ENCODE measurements around the gene LRRC46.

DNA sequence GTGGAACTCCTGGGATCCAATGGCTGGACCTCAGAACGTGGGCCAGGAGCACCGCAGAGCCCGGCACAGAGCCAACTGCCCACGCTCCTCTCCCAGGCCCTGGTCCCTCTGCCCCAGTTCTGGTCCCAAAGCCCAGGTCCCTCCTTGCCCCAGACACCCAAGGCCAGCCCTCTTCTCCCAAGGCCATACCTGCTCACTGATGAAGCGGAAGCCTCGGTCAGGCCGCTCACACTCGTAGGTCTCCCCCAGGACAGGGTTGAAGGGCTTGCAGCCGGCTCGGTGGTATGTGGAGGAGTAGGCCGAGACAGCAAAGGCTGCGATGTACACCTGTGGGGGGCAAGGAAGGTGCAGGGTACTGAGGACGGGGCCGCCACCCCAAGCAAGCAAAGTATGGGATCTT is 18.4 kb upstream of the LRRC46 start:
- TF ChIP-seq RFX5 (IDR thresholded peaks at IDR 0.05; ENCODE audit: low read depth, low read length) (no peak), RAD21 (IDR thresholded peaks at IDR 0.05; ENCODE audit: low read length) (no peak), CTCF (conservative IDR thresholded peaks at IDR 0.05; ENCODE audit: low read depth, low read length) (no peak), POLR2A (IDR thresholded peaks at IDR 0.05; ENCODE audit: low read depth, low read length) (no peak), MXI1 (IDR thresholded peaks at IDR 0.05; ENCODE audit: borderline replicate concordance, low read depth, low read length) (no peak), BHLHE40 (IDR thresholded peaks at IDR 0.05; ENCODE audit: low read depth, low read length) (no peak)

Measured in IMR-90 (cell line).